ENCODE results near the gene NAV3. TPM values are rescaled to one million over a fixed set of nuclear protein-coding genes. Genes with fewer than 3 reads are reported as not detected.

NAV3 gene
- total RNA-seq, 1 donor = 121 TPM

DNA sequence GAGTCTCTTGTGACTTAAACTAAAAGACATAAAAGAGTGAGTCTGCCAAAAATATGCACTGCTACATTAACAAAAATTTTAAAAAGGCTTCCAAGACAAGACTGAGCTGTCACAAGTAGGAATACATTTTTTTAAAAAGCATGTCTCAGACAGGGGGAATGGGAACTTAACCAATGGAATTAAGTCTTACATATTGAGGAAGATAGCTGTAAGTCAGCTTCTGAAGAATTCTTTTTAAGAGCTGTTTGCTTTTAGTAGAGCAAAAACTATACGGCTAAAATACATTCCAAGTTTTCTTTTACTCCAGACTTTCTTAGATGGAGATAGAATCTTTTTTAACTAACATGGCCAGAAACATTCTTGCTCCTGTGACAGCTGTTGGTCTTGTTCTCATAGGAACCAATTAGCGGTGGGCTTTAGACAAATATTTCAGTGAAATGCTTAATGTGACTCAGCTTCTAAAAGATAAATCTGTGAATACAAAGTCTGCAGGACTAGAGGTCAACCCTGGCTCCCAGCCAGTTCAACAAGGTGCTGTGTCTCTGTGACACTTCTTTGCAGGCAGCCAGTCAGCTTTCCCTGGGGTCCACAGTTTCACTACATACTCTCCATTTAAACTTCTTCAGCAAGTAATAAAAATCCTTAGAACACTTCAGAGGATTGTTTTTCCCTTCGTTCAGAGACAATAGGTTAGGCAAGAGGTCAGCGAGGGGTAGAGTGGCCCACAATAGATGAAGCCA, 187.6 kb downstream of the NAV3 start:
- TF ChIP-seq, protein P1, sequence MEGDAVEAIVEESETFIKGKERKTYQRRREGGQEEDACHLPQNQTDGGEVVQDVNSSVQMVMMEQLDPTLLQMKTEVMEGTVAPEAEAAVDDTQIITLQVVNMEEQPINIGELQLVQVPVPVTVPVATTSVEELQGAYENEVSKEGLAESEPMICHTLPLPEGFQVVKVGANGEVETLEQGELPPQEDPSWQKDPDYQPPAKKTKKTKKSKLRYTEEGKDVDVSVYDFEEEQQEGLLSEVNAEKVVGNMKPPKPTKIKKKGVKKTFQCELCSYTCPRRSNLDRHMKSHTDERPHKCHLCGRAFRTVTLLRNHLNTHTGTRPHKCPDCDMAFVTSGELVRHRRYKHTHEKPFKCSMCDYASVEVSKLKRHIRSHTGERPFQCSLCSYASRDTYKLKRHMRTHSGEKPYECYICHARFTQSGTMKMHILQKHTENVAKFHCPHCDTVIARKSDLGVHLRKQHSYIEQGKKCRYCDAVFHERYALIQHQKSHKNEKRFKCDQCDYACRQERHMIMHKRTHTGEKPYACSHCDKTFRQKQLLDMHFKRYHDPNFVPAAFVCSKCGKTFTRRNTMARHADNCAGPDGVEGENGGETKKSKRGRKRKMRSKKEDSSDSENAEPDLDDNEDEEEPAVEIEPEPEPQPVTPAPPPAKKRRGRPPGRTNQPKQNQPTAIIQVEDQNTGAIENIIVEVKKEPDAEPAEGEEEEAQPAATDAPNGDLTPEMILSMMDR (IDR thresholded peaks at IDR 0.05; ENCODE audit: insufficient read depth, low read length) = no peak
- DNase-seq (ENCODE audit: low read depth) = peak; percentile 71
- no peak overlapping the region for H3K4me3 ChIP-seq (ENCODE audit: low read depth, low read length)

- DNase-seq (ENCODE audit: low read depth) = peak; percentile 29
- H3K4me3 ChIP-seq (ENCODE audit: low read depth, low read length) = no peak overlapping the region
- TF ChIP-seq, protein P1 (IDR thresholded peaks at IDR 0.05; ENCODE audit: insufficient read depth, low read length) = no peak
Measured at GRCh38 chr12:78018939-78019338, 188.2 kb downstream of the NAV3 start.

DNA sequence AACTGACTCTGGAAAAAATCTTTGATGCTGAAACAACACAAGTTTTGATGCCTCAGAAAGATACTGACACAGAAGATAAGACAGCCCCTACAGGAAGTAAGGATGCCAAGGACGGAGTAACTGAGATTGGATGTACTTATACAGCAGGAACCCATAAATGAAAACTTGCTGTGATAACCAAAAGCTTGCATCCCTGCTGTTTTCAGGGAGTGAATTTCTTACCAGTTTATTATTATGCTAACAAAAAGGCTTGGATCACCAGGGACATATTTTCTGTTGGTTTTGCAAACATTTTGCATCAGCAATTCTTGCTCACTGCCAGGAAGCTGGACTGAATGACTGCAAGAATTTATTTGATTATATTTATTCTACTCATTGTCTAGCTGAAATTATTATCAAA, 197.7 kb downstream of the NAV3 start:
- TF ChIP-seq, protein P1 (IDR thresholded peaks at IDR 0.05; ENCODE audit: insufficient read depth, low read length) = no peak
- DNase-seq (ENCODE audit: low read depth) = no peak
- H3K4me3 ChIP-seq (ENCODE audit: low read depth, low read length) = no peak overlapping the region

- DNase-seq (ENCODE audit: low read depth) = peak; percentile 90
- TF ChIP-seq, protein P1 (IDR thresholded peaks at IDR 0.05; ENCODE audit: insufficient read depth, low read length) = no peak
- H3K4me3 ChIP-seq (ENCODE audit: low read depth, low read length) = no peak overlapping the region
Measured at GRCh38 chr12:78034025-78034424, 203.3 kb downstream of the NAV3 start.

DNA sequence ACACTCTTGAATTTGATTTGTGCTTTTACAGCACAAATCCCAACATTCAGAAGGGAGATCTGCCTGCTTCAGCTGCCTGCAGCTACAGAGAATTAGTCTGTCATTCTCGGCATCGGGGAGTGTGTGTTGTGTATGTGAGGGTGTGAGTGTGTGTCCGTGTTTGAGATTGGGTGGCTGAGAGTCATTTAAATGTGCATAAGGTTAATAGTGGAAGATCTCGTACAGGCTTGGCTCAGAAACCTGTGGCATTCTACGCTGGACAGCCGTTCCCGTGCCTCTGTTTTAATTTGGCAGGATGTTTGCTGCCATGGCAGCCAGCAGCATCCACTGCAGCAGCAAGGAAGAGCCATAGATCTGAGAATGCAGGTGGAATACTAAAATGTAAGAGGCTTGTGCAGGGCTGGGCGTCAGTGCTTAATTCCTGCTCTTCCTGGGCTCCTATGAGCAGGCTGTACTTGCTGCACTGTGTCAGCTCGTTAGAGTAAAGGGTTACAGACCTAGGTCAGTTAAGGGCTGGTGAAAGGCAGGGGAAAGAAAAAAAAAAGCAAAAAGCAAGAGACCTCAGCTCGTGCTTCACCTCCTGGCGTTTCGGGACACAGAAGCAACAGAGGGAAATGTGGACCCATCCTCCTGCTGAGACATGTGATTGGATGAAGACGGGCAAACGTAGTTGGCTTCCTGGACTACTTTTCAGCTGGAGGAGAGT, 205.4 kb downstream of the NAV3 start:
- H3K4me3 ChIP-seq (ENCODE audit: low read depth, low read length) = peak overlapping the region; percentile 32
- peak; percentile 39 for DNase-seq (ENCODE audit: low read depth)
- TF ChIP-seq, protein P1 (IDR thresholded peaks at IDR 0.05; ENCODE audit: insufficient read depth, low read length) = no peak

DNA sequence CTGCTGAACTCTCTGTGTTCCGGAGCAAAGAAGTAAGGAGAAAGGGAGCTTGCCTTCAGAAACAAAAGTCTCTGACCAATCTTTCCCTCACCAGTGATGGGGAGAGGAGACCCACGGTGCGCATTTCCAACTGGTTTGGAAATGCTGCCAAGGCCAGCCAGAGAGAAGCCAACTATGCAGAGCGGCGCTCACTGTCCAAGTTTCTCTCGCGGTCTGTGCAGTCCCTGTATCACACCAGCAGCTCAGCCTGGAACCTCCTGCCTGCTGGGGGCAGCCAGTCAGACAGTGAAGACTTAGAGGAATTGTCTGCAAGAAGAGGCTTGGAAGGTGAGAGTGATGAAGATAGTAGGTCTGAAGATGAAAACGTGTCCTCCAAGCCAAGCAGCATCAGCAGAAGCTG, 206.2 kb downstream of the NAV3 start:
- TF ChIP-seq, protein P1 (IDR thresholded peaks at IDR 0.05; ENCODE audit: insufficient read depth, low read length) = no peak
- no peak for DNase-seq (ENCODE audit: low read depth)
- H3K4me3 ChIP-seq (ENCODE audit: low read depth, low read length) = no peak overlapping the region
